ENCODE results near the gene THSD4. TPM values are rescaled to one million over a fixed set of nuclear protein-coding genes. Genes with fewer than 3 reads are reported as not detected.

THSD4 gene
- total and polyA plus RNA-seq, 9 of the 15 experiments (the other 6 are each of a cell fraction or from before 2014, with no cell fraction given), result 0.04 TPM; not detected in 5

- 0% methylated on average over 6 of the region's 6 CpGs for WGBS (ENCODE audit: insufficient coverage, low coverage, missing lambda C conversion rate)
- no peaks in the 10 kb centered on the region for H3K36me3 ChIP-seq (ENCODE audit: control insufficient read depth, insufficient read depth, low read length)
- ATAC-seq, result no peak
- peak; percentile 29; the same call in 1 of the 2 replicates for TF ChIP-seq C11orf30 (IDR thresholded peaks at IDR 0.05; ENCODE audit: low read depth)
- TF ChIP-seq MAFG (tag; conservative IDR thresholded peaks at IDR 0.05), result peak; percentile 50
- TF ChIP-seq NFE2 (IDR thresholded peaks at IDR 0.05; ENCODE audit: low read depth), result peak; percentile 53
- TF ChIP-seq HNRNPUL1 (IDR thresholded peaks at IDR 0.05; ENCODE audit: low read length), result no peak
- no peak overlapping the region for H3K4me3 ChIP-seq
- FAIRE-seq, result no peak
- no peak overlapping the region for H2AFZ ChIP-seq (ENCODE audit: low read depth, low read length)
- ChIA-PET CTCF (ENCODE audit: low intra/inter-chr PET ratio) (no interaction called here), POLR2A (no interaction called here)
- no peaks in the 10 kb centered on the region for H3K9me3 ChIP-seq (replicated peaks; ENCODE audit: control insufficient read depth, insufficient read depth, low read depth, low read length)
- in situ Hi-C loops (cut with MboI) (no loop called here), intact Hi-C loops (cut with micrococcal nuclease) (no loop called here)
- H3K4me1 ChIP-seq (replicated peaks in 1 of 2; ENCODE audit: control insufficient read depth in 2 of 2, insufficient read depth in 2 of 2, low read length in 2 of 2), result no peaks in the 10 kb centered on the region
- no peaks in the 10 kb centered on the region for H4K20me1 ChIP-seq (replicated peaks; ENCODE audit: control insufficient read depth, insufficient read depth, low read length)
- H3K9me1 ChIP-seq (ENCODE audit: control insufficient read depth, insufficient read depth, low read length), result no peaks in the 10 kb centered on the region
- DNase-seq (ENCODE audit: extremely low read depth in 1 of 4, low spot score in 3 of 4), result no peak
- peaks cover 1 to 10% of the 10 kb centered on the region in 2 experiments; a peak in 1 of 5 replicates for H3K27me3 ChIP-seq (ENCODE audit: control insufficient read depth in 2 of 2, insufficient read depth in 2 of 2, low read length in 2 of 2)
- no peak overlapping the region for H3K4me2 ChIP-seq (ENCODE audit: insufficient read depth, low read length)
- no peak overlapping the region for H3K27ac ChIP-seq (ENCODE audit: extremely low read depth, low read depth, low read length)
- no peak overlapping the region for H3K9ac ChIP-seq (ENCODE audit: insufficient read depth in 1 of 2, low read depth in 2 of 2, low read length in 2 of 2)
- H3K79me2 ChIP-seq (ENCODE audit: control insufficient read depth, insufficient read depth, low read length), result no peaks in the 10 kb centered on the region
- BruUV-seq (replicated peaks), result no TSS peak
Measured at GRCh38 chr15:71352765-71353164, 237.5 kb downstream of the THSD4 start.

- in situ Hi-C loops (cut with MboI), result no loop called here
- Histone ChIP-seq H3K79me2 (ENCODE audit: control insufficient read depth, insufficient read depth, low read length) (no peaks in the 10 kb centered on the region), H3K27ac (ENCODE audit: extremely low read depth, low read depth, low read length) (no peak overlapping the region), H3K4me2 (ENCODE audit: insufficient read depth, low read length) (no peak overlapping the region), H2AFZ (ENCODE audit: low read depth, low read length) (no peak overlapping the region), H3K27me3 (ENCODE audit: control insufficient read depth in 2 of 2, insufficient read depth in 2 of 2, low read length in 2 of 2) (peaks cover 0 to 12% of the 10 kb centered on the region in 2 experiments; a peak in 1 of 5 replicates), H3K9ac (ENCODE audit: insufficient read depth in 1 of 2, low read depth in 2 of 2, low read length in 2 of 2) (no peak overlapping the region), H3K9me3 (replicated peaks; ENCODE audit: control insufficient read depth, insufficient read depth, low read depth, low read length) (no peaks in the 10 kb centered on the region), H3K36me3 (ENCODE audit: control insufficient read depth, insufficient read depth, low read length) (no peaks in the 10 kb centered on the region), H3K4me3 (no peak overlapping the region), H3K4me1 (replicated peaks in 1 of 2; ENCODE audit: control insufficient read depth in 2 of 2, insufficient read depth in 2 of 2, low read length in 2 of 2) (no peaks in the 10 kb centered on the region), H4K20me1 (replicated peaks; ENCODE audit: control insufficient read depth, insufficient read depth, low read length) (no peaks in the 10 kb centered on the region), H3K9me1 (ENCODE audit: control insufficient read depth, insufficient read depth, low read length) (no peaks in the 10 kb centered on the region)
- no peak for DNase-seq (ENCODE audit: extremely low read depth in 1 of 4, low spot score in 3 of 4)
- ChIA-PET CTCF (ENCODE audit: low intra/inter-chr PET ratio) (no interaction called here), POLR2A (no interaction called here)
- WGBS (ENCODE audit: insufficient coverage, low coverage, missing lambda C conversion rate), result 0% methylated on average over 2 of the region's 2 CpGs
- no peak for FAIRE-seq
- TF ChIP-seq NCOA6 (IDR thresholded peaks at IDR 0.05) (no peak), MEIS2 (IDR thresholded peaks at IDR 0.05; ENCODE audit: partially characterized antibody) (no peak)
- BruUV-seq (replicated peaks), result no TSS peak
- ATAC-seq, result no peak
- intact Hi-C loops (cut with micrococcal nuclease), result no loop called here
Measured at GRCh38 chr15:71353171-71353570, 237.9 kb downstream of the THSD4 start.
